ENCODE data around the gene LGR4. TPM values are rescaled to one million over a fixed set of nuclear protein-coding genes. Genes with fewer than 3 reads are reported as not detected.

LGR4 gene
- total and polyA plus RNA-seq, 2 of the 13 experiments (the other 11 are each of a cell fraction or from before 2014, with no cell fraction given), result 42.1 to 68.7 TPM

DNA sequence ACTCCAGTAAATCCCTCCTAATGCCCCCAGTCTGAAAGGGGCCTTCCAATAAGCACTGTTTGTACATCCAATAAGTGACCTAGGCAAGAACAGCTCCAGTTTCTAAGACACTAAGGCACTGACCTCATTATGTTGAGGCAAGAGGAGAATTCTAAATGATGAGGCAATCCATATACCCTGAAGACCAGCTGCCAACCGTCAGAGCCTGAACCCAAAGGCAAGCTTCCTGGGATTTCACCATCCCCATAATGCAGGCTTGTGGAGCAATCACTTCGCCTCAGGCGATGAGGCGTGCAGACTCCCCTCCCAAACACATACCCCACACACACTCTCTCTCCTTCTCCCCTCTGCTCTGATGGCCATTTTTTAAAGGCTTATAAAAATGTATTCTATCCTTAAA is 49.5 kb downstream of the LGR4 start:
- peaks cover 98% of the 10 kb centered on the region for H3K79me2 ChIP-seq (ENCODE audit: insufficient read depth, low read length)
- H3K9me3 ChIP-seq (ENCODE audit: low read length), result no peaks in the 10 kb centered on the region
- CTCF ChIA-PET (ENCODE audit: low intra/inter-chr PET ratio, low total read pairs), result no interaction called here
- peak; percentile 61 for ATAC-seq
- no peak overlapping the region for H3K9ac ChIP-seq (ENCODE audit: insufficient read depth, low read depth, low read length)
- H3K27me3 ChIP-seq (ENCODE audit: control insufficient read depth in 1 of 2, insufficient read depth in 2 of 2, low read length in 2 of 2), result no peaks in the 10 kb centered on the region
- no peak for DNase-seq (ENCODE audit: low spot score)
- TF ChIP-seq CEBPB (IDR thresholded peaks at IDR 0.05; ENCODE audit: borderline replicate concordance, low read depth, low read length) (peak; percentile 60), SUZ12 (IDR thresholded peaks at IDR 0.05; ENCODE audit: low read depth, low read length) (no peak), ZNF546 (CRISPR knock-in tag; conservative IDR thresholded peaks at IDR 0.05) (no peak), CEBPG (CRISPR knock-in tag; IDR thresholded peaks at IDR 0.05) (peak; percentile 40; the same call in 1 of the 2 replicates), POGZ (CRISPR knock-in tag; IDR thresholded peaks at IDR 0.05) (no peak), ATF7 (IDR thresholded peaks at IDR 0.05) (0 out of 2 replicates have a peak, but pooled peaks have one; percentile 8), ATF7 (CRISPR knock-in tag; IDR thresholded peaks at IDR 0.05) (no peak), GATAD2A (CRISPR knock-in tag; IDR thresholded peaks at IDR 0.05) (0 out of 2 replicates have a peak, but pooled peaks have one; percentile 15), ZNF12 (CRISPR knock-in tag; IDR thresholded peaks at IDR 0.05) (no peak), ZNF746 (CRISPR knock-in tag; IDR thresholded peaks at IDR 0.05) (no peak), KDM6A (CRISPR knock-in tag; IDR thresholded peaks at IDR 0.05; ENCODE audit: low read depth) (no peak), CAMTA2 (CRISPR knock-in tag; IDR thresholded peaks at IDR 0.05; ENCODE audit: borderline replicate concordance) (no peak)
- TF ChIP-seq, protein P1, sequence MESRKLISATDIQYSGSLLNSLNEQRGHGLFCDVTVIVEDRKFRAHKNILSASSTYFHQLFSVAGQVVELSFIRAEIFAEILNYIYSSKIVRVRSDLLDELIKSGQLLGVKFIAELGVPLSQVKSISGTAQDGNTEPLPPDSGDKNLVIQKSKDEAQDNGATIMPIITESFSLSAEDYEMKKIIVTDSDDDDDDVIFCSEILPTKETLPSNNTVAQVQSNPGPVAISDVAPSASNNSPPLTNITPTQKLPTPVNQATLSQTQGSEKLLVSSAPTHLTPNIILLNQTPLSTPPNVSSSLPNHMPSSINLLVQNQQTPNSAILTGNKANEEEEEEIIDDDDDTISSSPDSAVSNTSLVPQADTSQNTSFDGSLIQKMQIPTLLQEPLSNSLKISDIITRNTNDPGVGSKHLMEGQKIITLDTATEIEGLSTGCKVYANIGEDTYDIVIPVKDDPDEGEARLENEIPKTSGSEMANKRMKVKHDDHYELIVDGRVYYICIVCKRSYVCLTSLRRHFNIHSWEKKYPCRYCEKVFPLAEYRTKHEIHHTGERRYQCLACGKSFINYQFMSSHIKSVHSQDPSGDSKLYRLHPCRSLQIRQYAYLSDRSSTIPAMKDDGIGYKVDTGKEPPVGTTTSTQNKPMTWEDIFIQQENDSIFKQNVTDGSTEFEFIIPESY (CRISPR knock-in tag; IDR thresholded peaks at IDR 0.05), result peak; percentile 67; the same call in 1 of the 2 replicates
- TF ChIP-seq, protein P2, sequence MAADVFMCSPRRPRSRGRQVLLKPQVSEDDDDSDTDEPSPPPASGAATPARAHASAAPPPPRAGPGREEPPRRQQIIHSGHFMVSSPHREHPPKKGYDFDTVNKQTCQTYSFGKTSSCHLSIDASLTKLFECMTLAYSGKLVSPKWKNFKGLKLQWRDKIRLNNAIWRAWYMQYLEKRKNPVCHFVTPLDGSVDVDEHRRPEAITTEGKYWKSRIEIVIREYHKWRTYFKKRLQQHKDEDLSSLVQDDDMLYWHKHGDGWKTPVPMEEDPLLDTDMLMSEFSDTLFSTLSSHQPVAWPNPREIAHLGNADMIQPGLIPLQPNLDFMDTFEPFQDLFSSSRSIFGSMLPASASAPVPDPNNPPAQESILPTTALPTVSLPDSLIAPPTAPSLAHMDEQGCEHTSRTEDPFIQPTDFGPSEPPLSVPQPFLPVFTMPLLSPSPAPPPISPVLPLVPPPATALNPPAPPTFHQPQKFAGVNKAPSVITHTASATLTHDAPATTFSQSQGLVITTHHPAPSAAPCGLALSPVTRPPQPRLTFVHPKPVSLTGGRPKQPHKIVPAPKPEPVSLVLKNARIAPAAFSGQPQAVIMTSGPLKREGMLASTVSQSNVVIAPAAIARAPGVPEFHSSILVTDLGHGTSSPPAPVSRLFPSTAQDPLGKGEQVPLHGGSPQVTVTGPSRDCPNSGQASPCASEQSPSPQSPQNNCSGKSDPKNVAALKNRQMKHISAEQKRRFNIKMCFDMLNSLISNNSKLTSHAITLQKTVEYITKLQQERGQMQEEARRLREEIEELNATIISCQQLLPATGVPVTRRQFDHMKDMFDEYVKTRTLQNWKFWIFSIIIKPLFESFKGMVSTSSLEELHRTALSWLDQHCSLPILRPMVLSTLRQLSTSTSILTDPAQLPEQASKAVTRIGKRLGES (CRISPR knock-in tag; IDR thresholded peaks at IDR 0.05; ENCODE audit: borderline replicate concordance), result no peak
- H3K4me3 ChIP-seq (replicated peaks in 1 of 3; ENCODE audit: insufficient read depth in 1 of 3, low read depth in 2 of 3, low read length in 3 of 3), result no peak overlapping the region
- no peak for FAIRE-seq
- peaks cover 44% of the 10 kb centered on the region for H3K4me1 ChIP-seq (ENCODE audit: insufficient read depth, low read length)
- BruUV-seq (replicated peaks), result no TSS peak
- H3K36me3 ChIP-seq (replicated peaks in 1 of 2; ENCODE audit: control insufficient read depth in 1 of 2, insufficient read depth in 2 of 2, low read length in 2 of 2), result peaks cover 0 to 5% of the 10 kb centered on the region in 2 experiments; a peak in 2 of 5 replicates
- in situ Hi-C loops (cut with HindIII; ENCODE audit: extremely low pct_ligation_motif_present, low pct_unique_long_range_greater_than_20kb), result no loop called here
- no peak overlapping the region for H2AFZ ChIP-seq (ENCODE audit: low read length)
- no peak overlapping the region for H3K4me2 ChIP-seq (ENCODE audit: low read depth, low read length)
- no peak overlapping the region for H3K27ac ChIP-seq (ENCODE audit: extremely low read length, insufficient read depth, low read length)
- 85% methylated on average over 4 of the region's 4 CpGs for WGBS (ENCODE audit: low lambda C conversion rate)
- peaks cover 38% of the 10 kb centered on the region for H4K20me1 ChIP-seq (ENCODE audit: insufficient read depth, low read length)
- POLR2A ChIA-PET, result interaction anchor here (1.4 kb wide), 1 partner anchor 45 kb away, joined by 3 read pairs; no protein-coding TSS in a partner anchor
- intact Hi-C loops (cut with micrococcal nuclease; ENCODE audit: unreplicated experiment), result no loop called here

Data from HepG2 (cell line).